Measurements from ENCODE around the gene MEMO1.

MEMO1 gene

GRCh38 chr2:31823558-31823957 is 187.2 kb downstream of the MEMO1 start:
- no peak for DNase-seq (ENCODE audit: low spot score)

GRCh38 chr2:31822587-31822986 is 188.2 kb downstream of the MEMO1 start:
- no peak for DNase-seq (ENCODE audit: low spot score)
